ENCODE results near the gene SRRM1.

SRRM1 gene, protein sequence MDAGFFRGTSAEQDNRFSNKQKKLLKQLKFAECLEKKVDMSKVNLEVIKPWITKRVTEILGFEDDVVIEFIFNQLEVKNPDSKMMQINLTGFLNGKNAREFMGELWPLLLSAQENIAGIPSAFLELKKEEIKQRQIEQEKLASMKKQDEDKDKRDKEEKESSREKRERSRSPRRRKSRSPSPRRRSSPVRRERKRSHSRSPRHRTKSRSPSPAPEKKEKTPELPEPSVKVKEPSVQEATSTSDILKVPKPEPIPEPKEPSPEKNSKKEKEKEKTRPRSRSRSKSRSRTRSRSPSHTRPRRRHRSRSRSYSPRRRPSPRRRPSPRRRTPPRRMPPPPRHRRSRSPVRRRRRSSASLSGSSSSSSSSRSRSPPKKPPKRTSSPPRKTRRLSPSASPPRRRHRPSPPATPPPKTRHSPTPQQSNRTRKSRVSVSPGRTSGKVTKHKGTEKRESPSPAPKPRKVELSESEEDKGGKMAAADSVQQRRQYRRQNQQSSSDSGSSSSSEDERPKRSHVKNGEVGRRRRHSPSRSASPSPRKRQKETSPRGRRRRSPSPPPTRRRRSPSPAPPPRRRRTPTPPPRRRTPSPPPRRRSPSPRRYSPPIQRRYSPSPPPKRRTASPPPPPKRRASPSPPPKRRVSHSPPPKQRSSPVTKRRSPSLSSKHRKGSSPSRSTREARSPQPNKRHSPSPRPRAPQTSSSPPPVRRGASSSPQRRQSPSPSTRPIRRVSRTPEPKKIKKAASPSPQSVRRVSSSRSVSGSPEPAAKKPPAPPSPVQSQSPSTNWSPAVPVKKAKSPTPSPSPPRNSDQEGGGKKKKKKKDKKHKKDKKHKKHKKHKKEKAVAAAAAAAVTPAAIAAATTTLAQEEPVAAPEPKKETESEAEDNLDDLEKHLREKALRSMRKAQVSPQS

DNA sequence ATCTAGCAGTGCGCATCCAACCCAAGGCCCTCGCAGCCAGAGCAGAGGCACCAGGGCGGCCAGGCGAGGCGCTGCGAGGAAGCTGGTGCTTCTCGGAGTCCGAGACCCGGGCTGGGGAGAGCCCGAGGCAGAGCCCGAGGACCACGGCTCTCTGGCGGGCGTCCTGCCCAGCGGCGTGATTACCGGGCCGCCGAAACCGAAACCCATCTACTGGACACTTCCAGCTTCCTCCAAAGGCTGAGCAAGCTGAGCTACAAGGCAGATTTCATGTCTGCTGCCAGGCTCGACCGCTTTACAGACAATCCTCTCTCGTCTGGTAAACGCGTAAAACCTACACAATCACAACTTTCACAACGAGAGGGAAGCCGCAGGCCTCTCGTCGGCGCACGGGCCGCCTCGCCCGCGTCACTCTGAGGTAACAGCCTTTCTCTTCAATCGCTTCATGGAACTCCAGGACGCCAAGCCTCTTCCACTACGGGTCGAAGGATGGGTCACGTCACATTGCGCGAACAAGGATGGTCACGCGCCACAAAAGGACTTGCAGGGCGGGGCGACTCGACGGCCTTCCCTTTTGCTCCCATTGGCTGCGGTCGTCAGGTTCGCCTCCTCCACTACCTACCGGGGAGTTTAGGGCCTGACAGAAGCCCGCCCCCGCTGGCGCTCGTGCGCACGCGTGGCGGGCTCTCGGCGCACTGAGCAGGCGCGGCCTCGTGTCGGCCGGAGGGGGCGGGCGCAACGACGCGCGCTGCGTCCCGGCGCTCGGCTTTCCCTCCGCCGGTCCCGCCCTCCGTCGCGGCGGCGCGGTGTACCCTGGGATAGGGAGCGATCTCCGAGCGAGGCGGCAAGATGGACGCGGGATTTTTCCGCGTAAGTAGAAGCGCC lies at the start of gene SRRM1:
TSS of gene SRRM1 (plus strand) at position 822 of the 882 bp plus-strand sequence. CDS start at position 847, 25 bp downstream.
- DNase-seq = peak; percentile 99

DNA sequence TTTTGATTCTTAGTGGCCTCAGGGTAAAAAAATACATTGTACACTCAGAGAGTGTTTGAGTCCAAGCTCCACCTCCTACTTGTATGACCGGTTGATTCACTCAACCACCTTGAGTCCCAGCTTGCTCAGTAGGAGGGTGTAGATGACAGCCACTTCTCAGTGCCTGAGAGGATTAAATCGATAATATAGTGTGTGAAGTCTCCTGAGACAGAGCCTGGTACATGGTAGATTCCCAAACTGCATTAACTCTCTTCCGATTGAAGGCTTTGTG lies 48.8 kb upstream of the SRRM1 start:
- DNase-seq = no peak

DNA sequence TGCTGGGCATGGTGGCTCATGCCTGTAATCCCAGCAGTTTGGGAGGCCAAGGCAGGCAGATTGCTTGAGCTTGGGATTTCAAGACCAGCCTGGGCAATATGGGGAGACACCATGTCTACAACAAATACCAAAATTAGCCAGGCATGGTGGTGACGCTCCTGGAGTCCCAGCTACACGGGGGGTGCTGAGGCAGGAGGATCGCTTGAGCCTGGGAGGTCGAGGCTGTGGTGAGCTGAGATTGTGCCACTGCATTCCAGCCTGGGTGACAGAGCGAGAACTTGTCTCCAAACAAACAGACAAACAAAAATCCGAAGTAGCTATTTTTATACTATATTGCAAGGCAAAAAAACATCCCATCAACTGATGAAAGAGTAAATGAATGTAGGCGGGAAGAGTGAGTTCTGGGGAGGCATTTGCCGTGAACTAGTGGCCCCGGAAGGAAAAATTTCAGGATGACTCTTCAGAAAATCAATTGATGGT lies 46.7 kb upstream of the SRRM1 start:
- DNase-seq = no peak

DNA sequence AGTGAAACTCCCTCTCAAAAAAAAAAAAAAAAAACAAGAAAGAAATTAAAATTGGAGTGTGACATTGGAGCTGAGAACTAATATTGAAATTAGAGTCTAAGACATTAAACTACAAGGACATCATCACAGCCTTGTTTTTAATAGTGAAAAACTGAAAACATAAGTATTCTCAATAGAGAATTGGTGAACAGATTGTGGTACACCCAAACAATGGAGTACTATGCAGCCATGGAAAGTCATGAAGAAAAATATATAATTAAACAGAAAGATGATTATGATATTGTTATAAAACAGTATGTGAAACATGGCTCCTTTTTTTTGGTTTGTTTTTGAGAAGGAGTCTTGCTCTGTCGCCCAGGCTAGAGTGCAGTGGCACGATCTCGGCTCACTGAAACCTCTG lies 43.8 kb upstream of the SRRM1 start:
- DNase-seq = no peak

DNA sequence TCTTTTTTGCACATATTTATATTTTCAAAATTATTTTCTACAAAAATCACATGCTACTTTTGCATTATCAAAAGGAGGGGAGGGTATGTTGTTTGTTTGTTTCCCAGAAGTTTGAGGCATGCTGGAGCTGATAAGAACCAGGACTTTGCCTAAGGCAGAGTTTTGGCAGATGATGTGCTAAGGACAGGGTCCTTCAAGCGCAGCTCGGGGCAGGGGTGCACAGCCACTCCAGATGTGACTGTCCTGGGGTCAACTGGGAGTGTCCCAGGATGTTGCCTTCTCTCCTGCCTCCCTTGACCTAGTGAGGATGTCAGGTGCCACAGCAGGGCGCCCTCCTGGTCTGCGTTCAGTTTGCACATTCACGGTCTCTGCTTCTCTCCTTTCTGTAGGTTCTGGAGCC lies 42.6 kb upstream of the SRRM1 start:
- DNase-seq = no peak

DNA sequence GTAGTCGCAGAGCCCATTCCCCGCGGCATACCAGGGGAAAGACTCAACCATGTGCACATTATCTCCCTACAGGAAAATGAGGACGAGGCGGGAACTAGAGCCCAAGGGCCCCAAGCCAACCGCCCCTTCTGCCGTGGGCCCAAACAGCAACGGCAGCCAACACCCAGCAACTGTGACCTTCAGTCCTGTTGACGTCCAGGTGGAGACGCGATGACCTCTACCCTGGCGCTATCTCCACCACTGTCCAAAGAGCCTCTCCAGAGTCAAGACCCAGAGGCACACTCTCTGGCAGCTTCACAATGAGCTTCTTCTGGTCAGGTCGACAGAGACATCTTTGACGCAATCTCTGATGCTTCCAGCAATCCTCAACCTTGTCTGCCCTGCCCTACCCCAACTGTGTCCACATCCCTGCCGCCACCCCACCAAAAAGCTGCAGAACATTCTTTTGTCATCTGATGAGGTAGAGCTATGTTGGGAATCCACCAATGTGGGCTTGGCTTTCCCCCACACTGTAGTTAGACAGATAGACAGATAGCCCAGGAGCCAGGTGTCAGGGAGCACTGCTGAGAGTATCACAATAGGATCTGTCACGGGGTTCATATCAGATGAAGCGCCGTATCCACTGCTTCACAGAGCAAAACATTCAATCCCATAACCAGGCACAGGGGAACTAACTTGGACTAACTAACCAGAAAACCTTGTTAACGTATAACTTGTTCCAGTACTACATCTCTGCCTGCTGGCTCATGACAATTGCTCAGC lies 37.4 kb upstream of the SRRM1 start:
- DNase-seq = no peak

DNA sequence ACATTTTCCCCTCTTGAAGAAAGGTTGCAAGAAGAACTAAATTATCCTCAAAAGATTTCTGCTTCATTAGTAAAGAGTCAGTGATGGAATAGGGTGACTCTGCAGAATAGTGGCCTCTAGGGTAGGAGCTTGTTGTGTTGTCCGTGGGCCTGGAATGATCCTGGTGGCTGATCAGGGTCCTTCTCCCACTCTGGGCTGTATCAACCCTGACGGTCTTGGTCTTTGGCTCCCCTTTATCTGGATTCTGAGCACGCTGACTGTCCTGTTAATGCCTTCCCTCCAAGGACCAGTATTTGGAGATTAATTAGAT lies 36.9 kb upstream of the SRRM1 start:
- no peak for DNase-seq

DNA sequence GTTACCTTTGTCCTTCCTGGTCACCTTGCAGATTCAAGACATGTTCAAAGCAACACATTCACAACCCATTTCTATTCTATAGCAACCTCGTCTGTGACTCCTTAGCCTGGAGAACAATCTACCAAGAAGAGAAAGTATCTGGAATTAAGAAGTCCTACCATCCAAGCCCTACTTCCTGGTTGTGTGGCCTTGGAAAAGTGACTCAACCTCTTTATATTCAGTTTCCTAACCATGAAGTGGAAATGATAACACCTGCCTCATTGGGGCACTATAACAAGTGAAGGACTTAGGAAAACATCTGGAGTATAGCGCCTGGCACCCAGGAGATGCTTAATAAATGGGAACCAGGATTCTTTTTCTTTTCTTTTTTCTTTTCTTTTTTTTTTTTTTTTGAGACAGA lies 36.5 kb upstream of the SRRM1 start:
- DNase-seq = no peak

DNA sequence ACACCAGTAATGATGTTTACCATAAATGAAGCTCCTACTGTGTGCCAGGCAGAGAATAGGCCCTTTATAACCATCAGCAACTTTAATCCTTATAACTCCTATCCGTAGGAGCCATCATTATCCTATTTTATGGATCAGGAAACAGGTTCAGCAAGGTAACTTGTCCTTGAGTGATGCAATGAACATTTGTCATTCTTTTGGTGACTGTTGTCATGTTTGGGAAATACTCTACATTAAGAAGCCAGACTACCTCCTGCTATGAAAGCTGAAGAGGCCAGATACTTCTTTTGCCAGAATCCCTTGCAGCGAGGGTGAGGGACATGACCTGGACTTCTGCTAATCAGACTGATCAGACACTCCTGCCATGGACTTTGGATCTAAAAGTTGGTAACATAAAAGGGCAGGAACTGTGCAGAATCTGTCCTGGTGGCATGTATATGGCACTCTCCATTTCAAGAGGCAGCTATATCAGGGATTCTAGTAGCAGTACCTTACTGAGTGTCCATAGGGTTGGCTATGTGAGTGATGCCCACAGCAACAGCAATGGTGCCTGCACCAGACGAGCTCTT lies 33.1 kb upstream of the SRRM1 start:
- no peak for DNase-seq

DNA sequence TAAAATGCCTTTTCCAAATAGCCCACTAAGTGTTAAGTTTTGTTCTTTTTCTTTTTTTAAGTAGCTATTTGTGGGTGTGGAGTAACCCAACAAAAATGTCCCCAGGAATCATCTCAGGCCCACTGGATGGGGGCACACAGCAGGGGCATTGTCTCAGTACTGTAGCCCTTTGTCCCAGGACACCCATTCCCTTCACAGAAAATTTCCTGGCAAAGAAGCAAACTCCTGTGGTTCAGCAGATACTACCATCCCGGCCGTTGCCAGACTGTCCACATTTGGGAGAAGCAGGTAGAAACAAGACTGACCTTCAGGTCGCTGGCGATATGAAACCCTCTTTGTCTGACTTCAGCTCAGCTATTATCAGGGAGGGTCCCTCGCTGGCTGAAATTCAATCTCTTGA lies 23.7 kb upstream of the SRRM1 start:
- DNase-seq = no peak

DNA sequence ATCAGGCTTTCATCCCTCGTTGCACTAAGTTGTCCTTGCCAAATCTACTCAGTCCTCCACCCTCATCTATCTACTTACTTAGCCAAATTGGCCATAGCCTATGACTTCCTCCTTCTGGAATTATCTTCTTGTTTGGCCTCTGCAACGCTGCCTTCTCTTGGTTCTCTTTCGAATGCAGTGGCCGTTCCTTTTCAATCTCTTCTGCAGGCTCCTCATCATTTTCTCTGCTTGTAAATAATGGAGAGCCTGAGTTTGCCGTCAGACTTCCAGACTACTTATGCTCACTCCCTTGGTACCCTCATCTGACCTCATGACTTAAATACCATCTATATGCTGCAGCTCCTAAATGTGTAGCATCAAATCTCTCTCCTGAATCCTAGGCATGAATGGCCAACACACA lies 22.4 kb upstream of the SRRM1 start:
- DNase-seq = no peak

DNA sequence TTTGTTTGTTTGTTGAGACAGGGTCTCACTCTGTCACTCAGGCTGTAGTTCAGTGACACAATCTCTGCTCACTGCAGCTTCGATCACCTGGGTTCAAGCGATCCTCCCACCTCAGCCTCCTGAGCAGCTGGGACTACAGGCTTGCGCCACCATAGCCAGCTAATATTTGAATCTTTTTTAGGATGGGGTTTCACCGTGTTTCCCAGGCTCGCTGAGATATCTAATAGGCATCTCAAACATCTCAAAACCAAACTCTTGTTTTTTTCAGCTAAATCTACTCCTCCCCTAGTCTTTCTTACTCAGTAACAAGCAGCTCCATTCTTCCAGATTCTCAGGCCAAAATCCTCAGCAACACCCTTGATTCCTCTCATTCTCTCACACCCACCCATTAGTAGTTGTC lies 22.0 kb upstream of the SRRM1 start:
- no peak for DNase-seq

DNA sequence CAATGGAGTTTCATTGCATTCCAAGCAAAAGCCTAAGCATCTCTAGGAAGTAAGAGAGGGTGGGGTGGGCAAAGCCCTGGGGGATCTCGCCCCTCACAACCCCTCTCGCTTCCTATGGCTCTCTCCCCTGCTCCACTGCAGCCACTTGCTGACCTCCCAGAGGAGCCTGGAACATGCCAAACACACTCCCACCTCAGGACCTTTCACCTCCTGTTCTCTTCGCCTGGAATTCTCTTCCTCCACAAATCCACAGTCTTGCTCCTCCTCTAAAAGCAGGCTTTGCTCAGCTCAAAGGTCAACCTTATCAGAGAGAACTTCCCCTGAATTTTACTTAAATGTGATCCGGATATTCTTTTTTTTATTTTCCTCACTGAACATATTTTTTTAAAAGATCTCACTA lies 20.9 kb upstream of the SRRM1 start:
- no peak for DNase-seq

DNA sequence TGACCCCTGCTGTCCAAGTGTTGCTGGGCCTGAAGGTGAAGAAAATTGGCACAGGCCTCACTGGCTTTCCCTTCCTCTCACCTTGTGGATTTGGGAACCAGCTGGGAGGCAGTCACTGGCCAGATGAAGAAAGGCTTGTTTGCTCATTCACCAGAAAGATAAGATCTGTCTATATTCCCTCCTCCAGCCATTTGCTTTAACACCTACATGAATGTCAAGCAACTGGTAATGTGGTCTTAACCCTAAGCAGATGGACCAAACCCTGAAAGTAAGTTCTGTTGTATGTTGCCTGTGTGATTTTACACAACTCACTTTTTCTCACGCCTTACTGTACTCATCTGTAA lies 10.3 kb upstream of the SRRM1 start:
- DNase-seq = no peak

DNA sequence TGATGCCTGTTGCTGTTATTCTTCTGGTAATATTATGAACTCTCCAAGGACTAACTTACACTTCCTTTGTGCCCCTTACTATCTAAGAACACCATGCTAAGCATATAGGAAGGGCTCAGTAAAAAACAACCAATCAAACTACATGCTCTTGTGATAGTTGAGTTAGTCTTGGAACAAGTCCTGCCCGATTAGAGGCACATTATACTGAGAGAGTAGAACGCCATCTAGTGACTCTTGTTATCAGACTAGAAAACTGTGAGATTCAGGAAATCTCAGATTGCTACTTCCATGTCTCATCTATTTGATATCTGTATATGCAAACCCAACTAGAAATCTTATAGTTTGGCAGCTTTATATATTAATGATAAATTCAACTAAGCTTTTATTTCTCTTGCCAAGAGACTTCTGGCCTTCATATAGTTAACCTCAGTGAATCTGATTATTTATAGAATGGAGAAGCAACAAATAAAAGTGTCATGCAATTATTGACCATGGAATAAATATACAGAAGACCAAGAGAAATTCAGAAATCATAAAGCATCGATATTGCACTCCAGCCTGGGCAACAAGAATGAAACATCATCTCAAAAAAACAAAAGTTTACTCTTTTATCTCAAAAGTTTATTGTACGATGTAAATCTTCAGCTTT lies 7.8 kb upstream of the SRRM1 start:
- DNase-seq = peak; percentile 71

DNA sequence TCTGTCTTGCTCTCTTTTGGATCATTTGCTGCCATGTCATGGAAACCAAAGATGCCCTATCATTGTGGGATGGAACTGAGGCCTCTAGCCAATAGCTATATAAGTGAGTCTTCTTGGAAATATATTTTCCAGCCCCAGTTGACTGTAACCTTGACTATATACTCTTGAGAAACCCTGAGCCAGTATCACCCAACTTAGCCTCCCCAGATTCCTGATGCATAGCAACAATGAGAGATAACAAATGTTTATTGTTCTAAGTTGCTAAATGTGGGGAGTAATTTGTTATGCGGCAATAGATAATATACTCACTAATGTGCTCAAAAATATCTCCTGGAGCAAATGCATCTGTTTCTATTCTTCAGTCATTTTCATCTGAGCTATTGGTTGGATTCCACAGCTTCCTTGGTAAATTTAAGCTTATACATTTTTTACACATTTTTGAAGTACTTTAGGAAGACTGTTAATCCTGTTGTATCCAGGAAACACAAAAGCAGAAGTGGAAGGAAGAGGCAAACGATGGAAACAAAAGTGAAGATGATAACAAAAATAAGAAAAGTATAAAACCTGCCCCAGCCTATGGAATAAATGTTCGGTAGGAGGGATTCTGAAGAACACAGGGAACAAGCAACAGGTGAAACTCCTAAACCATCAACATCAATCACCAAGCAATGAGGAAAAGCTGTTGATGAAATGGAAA lies 6.3 kb upstream of the SRRM1 start:
- DNase-seq = no peak

DNA sequence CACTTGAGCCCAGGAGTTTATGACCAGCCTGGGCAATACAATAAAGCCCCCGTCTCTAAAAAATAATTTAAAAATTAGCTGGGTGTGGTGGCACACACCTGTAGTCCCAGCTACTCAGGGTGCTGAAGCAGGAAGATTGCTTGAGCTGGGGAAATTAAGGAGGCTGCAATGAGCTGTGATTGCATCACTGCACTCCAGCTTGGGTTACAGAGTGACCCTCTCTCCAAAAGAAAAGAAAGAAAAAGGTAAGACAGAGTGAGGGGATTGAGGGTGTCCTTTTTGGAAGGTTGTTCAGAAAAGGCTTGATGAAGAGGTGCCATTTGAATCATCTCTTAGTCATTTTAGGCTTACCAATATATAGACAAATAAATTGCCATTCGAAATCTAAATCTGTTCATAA lies 4.0 kb upstream of the SRRM1 start:
- DNase-seq = no peak

DNA sequence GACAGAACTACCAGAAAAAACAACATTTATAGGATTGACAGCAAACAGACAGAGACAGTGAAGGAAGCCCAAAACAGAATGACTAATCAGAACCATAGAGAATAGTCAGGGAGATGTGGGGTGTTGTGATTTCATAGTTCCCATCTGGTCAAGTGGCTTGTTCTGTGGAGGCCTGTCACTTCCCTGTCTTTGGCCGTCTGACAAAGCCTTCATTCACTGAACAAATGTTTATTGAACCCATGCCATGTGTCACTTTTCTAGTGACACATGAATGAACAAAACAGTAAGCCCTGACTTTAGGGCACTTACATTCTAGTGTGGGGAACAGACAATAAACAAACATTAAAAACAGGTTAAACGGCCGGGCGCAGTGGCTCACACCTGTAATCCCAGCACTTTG lies 3.2 kb upstream of the SRRM1 start:
- no peak for DNase-seq

DNA sequence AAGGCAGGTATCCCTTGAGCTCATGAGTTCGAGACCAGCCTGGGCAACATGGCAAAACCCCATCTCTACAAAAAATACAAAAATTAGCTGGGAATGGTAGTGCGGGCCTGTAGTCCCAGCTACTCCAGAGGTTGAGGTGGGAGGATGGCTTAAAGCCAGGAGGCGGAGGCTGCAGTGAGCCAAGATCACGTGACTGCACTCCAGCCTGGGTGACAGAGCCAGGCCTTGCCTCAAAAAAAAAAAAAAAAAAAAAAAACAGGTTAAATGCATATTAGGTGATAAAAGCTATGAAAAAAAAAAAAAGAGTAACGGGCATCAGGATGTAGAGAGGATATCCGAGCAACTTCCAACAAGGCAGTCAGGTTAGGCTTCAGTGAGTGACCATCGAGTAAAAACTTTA lies 2.8 kb upstream of the SRRM1 start:
- DNase-seq = no peak

DNA sequence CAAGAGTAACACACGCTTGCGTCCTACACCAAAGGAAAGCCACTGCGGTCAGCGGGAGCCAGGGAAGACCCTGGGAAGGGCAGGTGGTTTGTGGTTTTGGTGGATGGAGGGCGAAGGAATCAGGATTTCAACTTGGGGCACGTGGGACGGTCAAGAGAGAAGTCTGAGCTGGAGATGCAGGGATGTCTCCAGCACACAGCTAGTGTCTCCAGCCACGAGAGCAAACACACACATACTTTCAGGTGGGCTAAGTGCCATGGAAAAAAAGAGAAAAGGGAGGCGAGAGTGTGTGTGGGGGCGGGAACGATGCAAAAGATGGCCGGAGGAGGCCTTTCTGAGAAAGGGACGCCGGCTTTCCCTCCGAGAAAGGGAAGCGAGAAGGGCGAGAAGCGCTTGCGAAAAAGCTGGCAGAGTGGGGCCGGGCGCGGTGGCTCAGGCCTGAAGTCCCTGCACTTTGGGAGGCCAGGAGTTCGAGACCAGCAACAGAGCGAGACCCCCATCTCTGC lies 1.4 kb upstream of the SRRM1 start:
- no peak for DNase-seq
